Subcutaneous adipose tissue (tissue), 4 donors: ENCODE measurements around the gene ATP11B. TPM values are rescaled to one million over a fixed set of nuclear protein-coding genes. Genes with fewer than 3 reads are reported as not detected.

Experiments
- total RNA-seq, 4 donors: library from RNA; depleted of rRNA; stranded (reverse); fragments of >200 nt; gene quantifications; one replicate each; pipeline ENCODE4 v1.1.0, GENCODE V29; 2016
- TF ChIP-seq, protein P1 (sequence below): fragments of 450-650 bp; IDR thresholded peaks from one replicate; pipeline ENCODE4 v1.5.1; 2016; ENCODE audit warnings: low read depth, mild to moderate bottlenecking, control low read depth, antibody characterized with exemption, moderate library complexity

Gene ATP11B
- total RNA-seq, 4 donors from 2014 or later: 77.9 to 100 (median 89.3) TPM

DNA sequence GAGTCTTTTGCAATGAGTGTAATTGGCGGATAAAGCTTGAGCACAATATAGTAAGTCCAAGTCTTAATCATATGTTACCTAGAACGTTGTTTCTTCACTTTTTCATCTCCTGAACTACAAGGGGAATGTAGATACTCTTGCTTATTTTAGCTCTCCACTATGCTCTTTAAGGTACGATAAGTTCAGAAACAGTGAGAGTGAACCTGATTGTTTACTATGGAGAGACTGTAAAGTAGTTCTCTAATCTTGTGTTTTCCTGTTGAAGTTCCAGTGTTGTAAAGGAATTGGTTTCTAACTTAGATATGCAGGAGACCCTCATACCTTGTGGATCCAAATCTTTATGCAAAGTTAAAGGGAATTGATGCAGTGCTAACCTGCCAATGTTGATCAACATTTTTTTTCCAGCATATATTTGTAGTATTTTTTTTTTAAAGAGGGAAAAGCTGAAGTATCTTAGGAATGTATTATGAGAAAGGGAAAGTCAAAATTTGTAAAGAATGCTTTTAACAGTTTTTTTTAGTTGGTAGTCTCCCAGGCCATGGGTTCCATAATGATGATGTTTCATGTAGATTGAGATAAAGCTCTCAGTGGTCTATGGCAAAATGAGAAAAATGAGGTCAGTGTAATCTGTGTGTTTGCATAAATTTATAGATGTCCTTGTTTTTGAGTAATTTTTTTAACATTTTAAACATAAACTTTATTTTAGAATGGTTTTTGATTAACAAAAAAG, 14.9 kb downstream of the ATP11B start:
- TF ChIP-seq, protein P1, sequence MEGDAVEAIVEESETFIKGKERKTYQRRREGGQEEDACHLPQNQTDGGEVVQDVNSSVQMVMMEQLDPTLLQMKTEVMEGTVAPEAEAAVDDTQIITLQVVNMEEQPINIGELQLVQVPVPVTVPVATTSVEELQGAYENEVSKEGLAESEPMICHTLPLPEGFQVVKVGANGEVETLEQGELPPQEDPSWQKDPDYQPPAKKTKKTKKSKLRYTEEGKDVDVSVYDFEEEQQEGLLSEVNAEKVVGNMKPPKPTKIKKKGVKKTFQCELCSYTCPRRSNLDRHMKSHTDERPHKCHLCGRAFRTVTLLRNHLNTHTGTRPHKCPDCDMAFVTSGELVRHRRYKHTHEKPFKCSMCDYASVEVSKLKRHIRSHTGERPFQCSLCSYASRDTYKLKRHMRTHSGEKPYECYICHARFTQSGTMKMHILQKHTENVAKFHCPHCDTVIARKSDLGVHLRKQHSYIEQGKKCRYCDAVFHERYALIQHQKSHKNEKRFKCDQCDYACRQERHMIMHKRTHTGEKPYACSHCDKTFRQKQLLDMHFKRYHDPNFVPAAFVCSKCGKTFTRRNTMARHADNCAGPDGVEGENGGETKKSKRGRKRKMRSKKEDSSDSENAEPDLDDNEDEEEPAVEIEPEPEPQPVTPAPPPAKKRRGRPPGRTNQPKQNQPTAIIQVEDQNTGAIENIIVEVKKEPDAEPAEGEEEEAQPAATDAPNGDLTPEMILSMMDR: no peak

- TF ChIP-seq, protein P1: no peak
Observed at GRCh38 chr3:182809531-182809930, 16.2 kb downstream of the ATP11B start.

- TF ChIP-seq, protein P1: no peak
Observed at GRCh38 chr3:182810574-182811268, 17.4 kb downstream of the ATP11B start.

GRCh38 chr3:182811269-182811596, 17.9 kb downstream of the ATP11B start:
- TF ChIP-seq, protein P1: no peak

- TF ChIP-seq, protein P1: no peak
Observed at GRCh38 chr3:182812123-182812522, 18.8 kb downstream of the ATP11B start.

DNA sequence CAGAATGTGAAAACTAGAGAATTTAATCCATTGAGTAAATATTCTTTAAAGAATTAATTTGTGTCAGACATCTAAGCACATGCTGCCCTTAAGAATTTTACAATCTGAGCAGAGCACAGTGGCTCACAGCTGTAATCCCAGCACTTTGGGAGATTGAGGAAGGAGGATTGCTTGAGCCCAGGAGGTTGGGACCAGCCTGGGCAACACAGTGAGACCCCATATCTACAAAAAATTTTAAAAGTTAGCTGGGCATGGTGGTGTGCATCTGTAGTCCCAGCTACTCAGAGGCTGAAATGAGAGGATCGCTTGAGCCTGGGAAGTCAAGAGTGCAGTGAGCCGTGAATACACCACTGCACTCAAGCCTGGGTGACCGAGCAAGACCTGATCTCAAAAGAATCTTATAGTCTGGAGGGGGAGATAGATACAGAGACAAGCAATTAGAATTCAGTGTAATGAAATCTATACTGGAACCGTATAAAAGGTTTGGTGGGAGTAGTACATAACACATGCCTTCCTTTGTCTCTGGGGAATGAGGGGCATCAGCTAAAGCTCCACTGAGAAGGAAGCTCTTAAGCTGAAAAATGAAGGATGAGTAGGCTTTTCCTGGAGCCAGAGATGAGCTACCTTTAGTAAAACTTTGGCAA, 21.2 kb downstream of the ATP11B start:
- TF ChIP-seq, protein P1: no peak

GRCh38 chr3:182816181-182816580, 22.9 kb downstream of the ATP11B start:
- TF ChIP-seq, protein P1: no peak
